CD8-positive, alpha-beta memory T cell (primary cell): ENCODE measurements around the gene ZAP70. TPM values are rescaled to one million over a fixed set of nuclear protein-coding genes. Genes with fewer than 3 reads are reported as not detected.

ENCODE experiments used
- CTCF ChIA-PET: fragments of 350-600 bp; sonication (Branson Sonifier 250); formaldehyde crosslinking; loops from one replicate; lab custom pipeline; 2021; ENCODE audit warnings: antibody characterized with exemption; lab: Charles Lee
- POLR2A ChIA-PET: fragments of 350-600 bp; sonication (Branson Sonifier 250); formaldehyde crosslinking; loops from one replicate; lab custom pipeline; 2021; ENCODE audit warnings: antibody characterized with exemption; lab: Charles Lee
- DNase-seq, 5 donors: peaks; one replicate each; pipeline versions ENCODE4 v3.0.0 to v3.0.0-alpha.2; 2020 to 2022; ENCODE audit warnings: mixed read lengths in 1 of 5
- H3K27ac ChIP-seq: one replicate; pipeline ENCODE4 v1.7.0; 2013; ENCODE audit warnings: low read depth, mild to moderate bottlenecking, low read length, moderate library complexity
- H3K27me3 ChIP-seq: 2 replicates; pipeline ENCODE4 v1.7.0; 2013; ENCODE audit warnings: low read length, mild to moderate bottlenecking; ENCODE audit not compliant: insufficient read depth, poor library complexity, severe bottlenecking
- H3K36me3 ChIP-seq: 2 replicates; pipeline ENCODE4 v1.7.0; 2013; ENCODE audit warnings: mild to moderate bottlenecking, low read length, moderate library complexity; ENCODE audit not compliant: insufficient read depth
- H3K4me1 ChIP-seq: 2 replicates; pipeline ENCODE4 v1.7.0; 2013; ENCODE audit warnings: mild to moderate bottlenecking, low read length, moderate library complexity; ENCODE audit not compliant: insufficient read depth
- H3K4me3 ChIP-seq: 2 replicates; pipeline ENCODE4 v1.7.0; 2013; ENCODE audit warnings: mild to moderate bottlenecking, low read length
- H3K9me3 ChIP-seq: 2 replicates; pipeline ENCODE4 v1.7.0; 2013; ENCODE audit warnings: mild to moderate bottlenecking, low read length
- H3K27ac Mint-ChIP-seq, 8 donors: one replicate each; pipeline ENCODE4 v1.8.0; 2020 to 2021; ENCODE audit warnings: mixed read lengths in 8 of 8, mild to moderate bottlenecking in 6 of 8, inconsistent platforms in 3 of 8, moderate library complexity in 3 of 8
- H3K27me3 Mint-ChIP-seq, 2 donors: one replicate each; pipeline ENCODE4 v1.8.0; 2020 to 2021; ENCODE audit warnings: mixed read lengths in 2 of 2, mild to moderate bottlenecking in 1 of 2, moderate library complexity in 1 of 2
- H3K36me3 Mint-ChIP-seq, 3 donors: one replicate each; pipeline ENCODE4 v1.8.0; 2020 to 2021; ENCODE audit warnings: mixed read lengths in 3 of 3, inconsistent platforms in 1 of 3, mild to moderate bottlenecking in 1 of 3
- H3K4me1 Mint-ChIP-seq, 3 donors: one replicate each; pipeline ENCODE4 v1.8.0; 2020 to 2021; ENCODE audit warnings: mixed read lengths in 3 of 3, inconsistent platforms in 1 of 3, mild to moderate bottlenecking in 1 of 3
- H3K4me3 Mint-ChIP-seq, 7 donors: one replicate each; pipeline ENCODE4 v1.8.0; 2020 to 2021; ENCODE audit warnings: mixed read lengths in 7 of 7, mild to moderate bottlenecking in 6 of 7, moderate library complexity in 4 of 7, inconsistent platforms in 2 of 7
- H3K9me3 Mint-ChIP-seq, 5 donors: one replicate each; pipeline ENCODE4 v1.8.0; 2020 to 2022; ENCODE audit warnings: mixed read lengths in 5 of 5, mild to moderate bottlenecking in 3 of 5, moderate library complexity in 2 of 5, inconsistent platforms in 1 of 5
- polyA plus RNA-seq: library from polyadenylated mRNA; unstranded; fragments of 300-500 nt; fragmentation: Illumina TruSeq; gene quantifications from one replicate; pipeline ENCODE4 v1.2.3, GENCODE V29; 2021
- total RNA-seq, 2 experiments: library from RNA; stranded (reverse); gene quantifications; one replicate each; pipeline ENCODE4 v1.2.3, GENCODE V29; 2021

ZAP70 gene
- total and polyA plus RNA-seq, 3 experiments from 2014 or later: 180 to 197 (median 184) TPM

GRCh38 chr2:97737421-97738178 lies 24.2 kb downstream of the ZAP70 start:
- H3K27ac ChIP-seq: no peak overlapping the region
- H3K4me3 ChIP-seq: no peak overlapping the region
- POLR2A ChIA-PET: no interaction called here
- H3K4me3 Mint-ChIP-seq: no peak overlapping the region
- peaks cover 42 to 57% (median 45%) of the 10 kb centered on the region in 3 donors for H3K4me1 Mint-ChIP-seq
- H3K36me3 Mint-ChIP-seq: peaks cover 10 to 80% (median 27%) of the 10 kb centered on the region in 3 donors
- no peaks in the 10 kb centered on the region for H3K9me3 Mint-ChIP-seq
- peaks cover 0 to 3% of the 10 kb centered on the region in 2 donors for H3K27me3 Mint-ChIP-seq
- no peaks in the 10 kb centered on the region for H3K27me3 ChIP-seq
- DNase-seq: no peak
- CTCF ChIA-PET: interaction anchor here (0.6 to 0.7 kb wide), 2 partner anchors 35 to 92 kb away, joined by 3 read pairs; partner anchors contain the start of gene COX5B
- no peaks in the 10 kb centered on the region for H3K9me3 ChIP-seq
- H3K36me3 ChIP-seq: peaks cover 55% of the 10 kb centered on the region
- H3K27ac Mint-ChIP-seq: peak overlapping the region in 3 of 8 donors; percentile 38 to 87 (median 74)
- H3K4me1 ChIP-seq: peaks cover 28% of the 10 kb centered on the region

GRCh38 chr2:97738179-97739019 lies 25.0 kb downstream of the ZAP70 start:
- Mint-ChIP-seq H3K9me3 (no peaks in the 10 kb centered on the region), H3K4me1 (peaks cover 45 to 61% (median 52%) of the 10 kb centered on the region in 3 donors), H3K36me3 (peaks cover 10 to 73% (median 27%) of the 10 kb centered on the region in 3 donors), H3K4me3 (no peak overlapping the region), H3K27me3 (peaks cover 0 to 3% of the 10 kb centered on the region in 2 donors), H3K27ac (peak overlapping the region in 6 of 8 donors; percentile 3 to 84 (median 67))
- Histone ChIP-seq H3K4me3 (no peak overlapping the region), H3K27me3 (no peaks in the 10 kb centered on the region), H3K9me3 (no peaks in the 10 kb centered on the region), H3K4me1 (peaks cover 31% of the 10 kb centered on the region), H3K27ac (no peak overlapping the region), H3K36me3 (peaks cover 48% of the 10 kb centered on the region)
- DNase-seq: peak in 1 of 5 donors; percentile 41
- CTCF ChIA-PET: interaction anchor here (0.6 to 14.9 kb wide), 2 partner anchors 27 to 36 kb away, joined by 3 to 301 read pairs; partner anchors contain the start of gene ZAP70
- POLR2A ChIA-PET: no interaction called here

- Mint-ChIP-seq H3K27me3 (peaks cover 0 to 3% of the 10 kb centered on the region in 2 donors), H3K9me3 (no peaks in the 10 kb centered on the region), H3K4me3 (no peak overlapping the region), H3K36me3 (peaks cover 10 to 67% (median 24%) of the 10 kb centered on the region in 3 donors), H3K4me1 (peaks cover 50 to 63% (median 56%) of the 10 kb centered on the region in 3 donors), H3K27ac (peak overlapping the region in 5 of 8 donors; percentile 3 to 84 (median 32))
- Histone ChIP-seq H3K27ac (no peak overlapping the region), H3K4me1 (peaks cover 36% of the 10 kb centered on the region), H3K9me3 (no peaks in the 10 kb centered on the region), H3K4me3 (no peak overlapping the region), H3K27me3 (no peaks in the 10 kb centered on the region), H3K36me3 (peaks cover 40% of the 10 kb centered on the region)
- ChIA-PET POLR2A (interaction anchor here (2.4 kb wide), 1 partner anchor 21 kb away, joined by 11 read pairs; no protein-coding TSS in a partner anchor), CTCF (interaction anchor here (0.8 to 14.9 kb wide), 7 partner anchors 9 to 73 kb away, joined by 4 to 301 read pairs (median 10); partner anchors contain the start of gene ZAP70)
- no peak for DNase-seq
Measured at GRCh38 chr2:97739020-97739892, 25.9 kb downstream of the ZAP70 start.

DNA sequence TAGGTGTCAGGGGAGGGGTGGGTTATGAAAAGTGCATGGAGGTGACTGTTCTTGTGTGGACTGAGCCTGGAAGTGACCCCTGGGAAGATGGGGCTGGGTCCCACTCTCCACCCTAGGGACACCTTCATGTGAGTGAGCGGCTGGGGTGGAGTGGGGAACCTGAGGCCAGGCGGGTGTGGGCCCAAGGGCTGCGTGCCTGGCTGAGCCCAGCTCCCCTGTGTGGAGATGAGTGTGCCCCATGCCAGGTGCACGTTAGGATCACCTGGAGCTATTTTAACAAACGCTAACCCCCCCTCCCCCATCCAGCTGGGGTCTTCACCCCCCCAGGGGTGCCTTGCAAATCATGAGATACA lies 26.5 kb downstream of the ZAP70 start:
- H3K36me3 ChIP-seq: peaks cover 35% of the 10 kb centered on the region
- peaks cover 55 to 69% (median 62%) of the 10 kb centered on the region in 3 donors for H3K4me1 Mint-ChIP-seq

DNA sequence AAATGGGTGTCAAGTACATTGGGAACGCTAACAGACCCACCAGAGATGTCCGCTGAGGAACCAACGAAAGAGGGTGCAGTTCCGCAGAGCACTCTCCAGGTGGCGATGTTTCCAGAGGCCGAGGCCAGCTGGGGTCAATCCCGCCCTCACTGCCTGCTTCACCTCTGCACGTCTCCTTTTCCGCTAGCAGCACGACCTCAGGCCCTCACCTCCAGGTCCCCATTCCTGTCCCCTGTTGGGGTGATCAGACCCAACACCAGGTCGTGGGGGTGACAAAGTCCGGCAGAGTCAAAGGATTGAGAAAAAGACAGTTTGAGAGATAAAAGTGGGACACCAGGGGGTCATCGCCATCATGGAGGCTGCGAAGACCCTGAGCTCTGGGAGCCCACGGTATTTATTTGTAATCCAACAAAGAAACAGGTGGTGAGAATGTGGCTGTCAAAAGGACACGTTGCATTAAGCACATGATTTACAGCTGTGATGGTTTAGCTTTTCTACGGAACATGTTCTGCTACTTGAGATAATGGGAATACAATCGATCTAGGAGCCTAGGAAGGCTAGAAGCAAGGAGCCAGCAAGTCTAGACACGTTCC lies 27.3 kb downstream of the ZAP70 start:
- Mint-ChIP-seq H3K4me1 (peaks cover 62 to 76% (median 70%) of the 10 kb centered on the region in 3 donors), H3K4me3 (peak overlapping the region in 3 of 7 donors; percentile 29 to 63 (median 62)), H3K9me3 (no peaks in the 10 kb centered on the region), H3K27ac (peak overlapping the region; percentile 71 to 92 (median 82)), H3K36me3 (peaks cover 10 to 57% (median 24%) of the 10 kb centered on the region in 3 donors), H3K27me3 (peaks cover 0 to 3% of the 10 kb centered on the region in 2 donors)
- DNase-seq: peak in 3 of 5 donors; percentile 28 to 56 (median 35)
- Histone ChIP-seq H3K27me3 (no peaks in the 10 kb centered on the region), H3K36me3 (peaks cover 35% of the 10 kb centered on the region), H3K9me3 (no peaks in the 10 kb centered on the region), H3K4me3 (no peak overlapping the region), H3K4me1 (peaks cover 48% of the 10 kb centered on the region), H3K27ac (peak overlapping the region; percentile 32)
- ChIA-PET CTCF (interaction anchor here (0.8 to 14.9 kb wide), 13 partner anchors 8 to 74 kb away, joined by 3 to 301 read pairs (median 8); partner anchors contain the start of gene ZAP70), POLR2A (interaction anchor here (1.1 to 2.4 kb wide), 3 partner anchors 17 to 28 kb away, joined by 3 to 11 read pairs (median 3); partner anchors contain the start of gene ZAP70)

More for the DNA sequence above, 26.5 kb downstream of the ZAP70 start:
- ChIA-PET POLR2A (interaction anchor here (2.4 kb wide), 1 partner anchor 21 kb away, joined by 11 read pairs; no protein-coding TSS in a partner anchor), CTCF (interaction anchor here (0.8 to 14.9 kb wide), 11 partner anchors 9 to 73 kb away, joined by 4 to 301 read pairs (median 10); partner anchors contain the start of gene ZAP70)
- peak in 1 of 5 donors; percentile 43 for DNase-seq
- peaks cover 40% of the 10 kb centered on the region for H3K4me1 ChIP-seq
- no peak overlapping the region for H3K4me3 ChIP-seq
- H3K27ac Mint-ChIP-seq: peak overlapping the region in 2 of 8 donors; percentile 76 to 83
- H3K9me3 ChIP-seq: no peaks in the 10 kb centered on the region
- H3K27ac ChIP-seq: no peak overlapping the region
- peaks cover 10 to 61% (median 24%) of the 10 kb centered on the region in 3 donors for H3K36me3 Mint-ChIP-seq
- H3K9me3 Mint-ChIP-seq: no peaks in the 10 kb centered on the region
- H3K27me3 Mint-ChIP-seq: peaks cover 0 to 3% of the 10 kb centered on the region in 2 donors
- H3K4me3 Mint-ChIP-seq: no peak overlapping the region
- no peaks in the 10 kb centered on the region for H3K27me3 ChIP-seq

DNA sequence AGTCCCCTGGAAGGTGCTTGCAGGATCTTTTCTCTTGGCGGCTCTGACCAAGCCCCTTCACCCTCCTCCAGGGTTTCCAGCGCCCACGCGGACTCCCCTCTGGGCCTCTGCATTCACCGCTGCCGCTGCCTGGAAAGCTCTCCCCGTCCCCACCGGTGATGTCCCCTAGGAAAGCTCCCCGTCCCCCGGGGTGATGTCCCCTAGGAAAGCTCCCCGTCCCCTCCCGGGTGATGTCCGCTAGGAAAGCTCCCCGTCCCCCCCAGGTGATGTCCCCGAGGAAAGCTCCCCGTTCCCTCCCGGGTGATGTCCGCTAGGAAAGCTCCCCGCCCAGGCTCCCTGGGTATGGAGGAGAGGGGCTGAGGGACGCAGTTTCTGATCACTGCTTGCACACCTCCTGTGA lies 27.9 kb downstream of the ZAP70 start:
- H3K36me3 ChIP-seq: peaks cover 34% of the 10 kb centered on the region
- H3K9me3 ChIP-seq: no peaks in the 10 kb centered on the region
- peaks cover 53% of the 10 kb centered on the region for H3K4me1 ChIP-seq

More for the DNA sequence above, 27.9 kb downstream of the ZAP70 start:
- Mint-ChIP-seq H3K4me3 (peak overlapping the region in 3 of 7 donors; percentile 53 to 89 (median 62)), H3K27ac (peak overlapping the region; percentile 76 to 98 (median 88)), H3K9me3 (no peaks in the 10 kb centered on the region), H3K4me1 (peaks cover 64 to 80% (median 76%) of the 10 kb centered on the region in 3 donors), H3K36me3 (peaks cover 10 to 55% (median 22%) of the 10 kb centered on the region in 3 donors), H3K27me3 (peaks cover 0 to 3% of the 10 kb centered on the region in 2 donors)
- Histone ChIP-seq H3K27ac (peak overlapping the region; percentile 40), H3K27me3 (no peaks in the 10 kb centered on the region), H3K4me3 (no peak overlapping the region)
- ChIA-PET CTCF (interaction anchor here (1.0 to 14.9 kb wide), 11 partner anchors 9 to 44 kb away, joined by 3 to 301 read pairs (median 10); partner anchors contain the start of gene ZAP70), POLR2A (interaction anchor here (1.1 to 2.4 kb wide), 3 partner anchors 16 to 28 kb away, joined by 3 to 11 read pairs (median 3); partner anchors contain the start of gene ZAP70)
- DNase-seq: peak in 1 of 5 donors; percentile 44
